PC-9 (cell line): Measurements from ENCODE around the gene ATG2A. TPM values are rescaled to one million over a fixed set of nuclear protein-coding genes. Genes with fewer than 3 reads are reported as not detected.

Experiments used
- BruUV-seq: library from RNA; stranded (reverse); fragments of 400-500 nt; replicated peaks from 2 replicates; lab custom pipeline; 2021; lab: Mats Ljungman, UMichigan
- CTCF ChIA-PET: fragments of 300-600 bp; sonication (Branson Sonifier 250); formaldehyde crosslinking; loops from one replicate; lab custom pipeline; 2022; ENCODE audit warnings: antibody characterized with exemption; lab: Charles Lee
- POLR2A ChIA-PET: fragments of 300-600 bp; sonication (Branson Sonifier 250); formaldehyde crosslinking; loops from one replicate; lab custom pipeline; 2022; ENCODE audit warnings: antibody characterized with exemption; ENCODE audit not compliant: unreplicated experiment; lab: Charles Lee
- DNase-seq, 2 experiments: peaks; one replicate each; pipeline versions ENCODE4 v3.0.0 to v3.0.0-alpha.2; 2015 to 2022; ENCODE audit warnings: mixed read lengths in 1 of 2
- H2AFZ ChIP-seq: fragments of 200-600 bp; sonication (generic); 2 replicates; pipeline ENCODE4 v1.8.1; 2017; ENCODE audit warnings: antibody characterized with exemption
- H3F3A ChIP-seq: fragments of 200-600 bp; sonication (generic); 2 replicates; pipeline ENCODE4 v1.8.1; 2017; ENCODE audit warnings: antibody characterized with exemption, mild to moderate bottlenecking, low read depth; ENCODE audit not compliant: insufficient read depth
- H3K27ac ChIP-seq: fragments of 200-600 bp; sonication (generic); 2 replicates; pipeline ENCODE4 v1.6.1; 2016; ENCODE audit warnings: mixed run types
- H3K27me3 ChIP-seq: fragments of 200-600 bp; sonication (generic); 2 replicates; pipeline ENCODE4 v1.6.1; 2016; ENCODE audit warnings: low read depth, mixed run types; ENCODE audit not compliant: insufficient read depth
- H3K36me3 ChIP-seq: fragments of 200-600 bp; sonication (generic); 2 replicates; pipeline ENCODE4 v1.6.1; 2016; ENCODE audit warnings: low read depth, mixed run types
- H3K4me1 ChIP-seq: fragments of 200-600 bp; sonication (generic); replicated peaks from 2 replicates; pipeline ENCODE4 v1.6.1; 2016; ENCODE audit warnings: mixed run types; ENCODE audit not compliant: insufficient read depth
- H3K4me2 ChIP-seq: fragments of 200-600 bp; sonication (generic); 2 replicates; pipeline ENCODE4 v1.6.1; 2017; ENCODE audit warnings: mixed run types
- H3K4me3 ChIP-seq: fragments of 200-600 bp; sonication (generic); 2 replicates; pipeline ENCODE4 v1.6.1; 2016; ENCODE audit warnings: mixed run types
- H3K79me2 ChIP-seq: fragments of 200-600 bp; sonication (generic); 2 replicates; pipeline ENCODE4 v1.6.1; 2017; ENCODE audit warnings: low read depth, mixed run types
- H3K9me2 ChIP-seq: fragments of 200-600 bp; sonication (generic); 2 replicates; pipeline ENCODE4 v1.8.1; 2017; ENCODE audit warnings: mild to moderate bottlenecking; ENCODE audit not compliant: insufficient read depth
- H3K9me3 ChIP-seq: fragments of 200-600 bp; sonication (generic); 2 replicates; pipeline ENCODE4 v1.8.1; 2016; ENCODE audit warnings: low read depth; ENCODE audit not compliant: insufficient read depth
- H4K20me1 ChIP-seq: fragments of 200-600 bp; sonication (generic); 2 replicates; pipeline ENCODE4 v1.8.1; 2017; ENCODE audit not compliant: insufficient read depth
- CTCF ChIP-seq: fragments of 200-600 bp; sonication (generic); conservative IDR thresholded peaks from 2 replicates; pipeline ENCODE4 v1.6.1; 2017; ENCODE audit warnings: mixed run types, antibody characterized with exemption, mild to moderate bottlenecking, moderate library complexity
- EZH2 ChIP-seq: fragments of 200-600 bp; sonication (generic); IDR thresholded peaks from 2 replicates; pipeline ENCODE4 v1.8.0; 2017; ENCODE audit warnings: antibody characterized with exemption, low read depth
- intact Hi-C: fragments of 100-400 bp; cut with micrococcal nuclease; formaldehyde crosslinking; loops from one replicate; pipeline ENCODE4 v1.10.0; 2022; ENCODE audit not compliant: unreplicated experiment
- total RNA-seq: library from RNA; stranded (reverse); gene quantifications from 2 replicates; pipeline ENCODE4 v1.2.3, GENCODE V29; 2021

Gene ATG2A
- total RNA-seq, 1 experiment from 2014 or later = 48.2 TPM

GRCh38 chr11:64914123-64914522 lies 2.9 kb downstream of the ATG2A start:
- CTCF ChIA-PET = no interaction called here
- H3K27ac ChIP-seq = no peak overlapping the region

GRCh38 chr11:64913171-64913727 lies 3.8 kb downstream of the ATG2A start:
- CTCF ChIA-PET = no interaction called here
- no TSS peak for BruUV-seq
- Histone ChIP-seq H3K9me2 (no peaks in the 10 kb centered on the region), H3F3A (peaks cover 12% of the 10 kb centered on the region; the same call in 1 of the 2 replicates), H3K27ac (no peak overlapping the region), H3K36me3 (peaks cover 15% of the 10 kb centered on the region; the same call in 1 of the 2 replicates), H3K79me2 (peaks cover 20% of the 10 kb centered on the region), H2AFZ (no peak overlapping the region), H4K20me1 (no peaks in the 10 kb centered on the region), H3K27me3 (no peaks in the 10 kb centered on the region), H3K9me3 (no peaks in the 10 kb centered on the region), H3K4me3 (no peak overlapping the region), H3K4me1 (peaks cover 13% of the 10 kb centered on the region), H3K4me2 (no peak overlapping the region)
- DNase-seq = no peak
- TF ChIP-seq CTCF (no peak), EZH2 (no peak)
- intact Hi-C loops = no loop called here
- POLR2A ChIA-PET = no interaction called here

More at GRCh38 chr11:64914123-64914522, 2.9 kb downstream of the ATG2A start:
- Histone ChIP-seq H2AFZ (no peak overlapping the region), H4K20me1 (no peaks in the 10 kb centered on the region), H3K27me3 (no peaks in the 10 kb centered on the region), H3K9me2 (no peaks in the 10 kb centered on the region), H3F3A (peaks cover 14% of the 10 kb centered on the region; the same call in 1 of the 2 replicates), H3K36me3 (peaks cover 10% of the 10 kb centered on the region; the same call in 1 of the 2 replicates), H3K9me3 (no peaks in the 10 kb centered on the region), H3K4me2 (no peak overlapping the region), H3K4me3 (no peak overlapping the region), H3K4me1 (peaks cover 16% of the 10 kb centered on the region), H3K79me2 (peaks cover 20% of the 10 kb centered on the region)
- POLR2A ChIA-PET = interaction anchor here (0.6 kb wide), 1 partner anchor 19 kb away, joined by 3 read pairs; no protein-coding TSS in a partner anchor
- no peak for DNase-seq
- TF ChIP-seq CTCF (no peak), EZH2 (no peak)
- intact Hi-C loops = no loop called here
- BruUV-seq = no TSS peak

GRCh38 chr11:64911689-64912088 lies 5.3 kb downstream of the ATG2A start:
- ChIA-PET CTCF (no interaction called here), POLR2A (no interaction called here)
- Histone ChIP-seq H3K9me3 (no peaks in the 10 kb centered on the region), H3K4me2 (no peak overlapping the region), H3K9me2 (no peaks in the 10 kb centered on the region), H3K4me1 (peaks cover 6% of the 10 kb centered on the region), H4K20me1 (no peaks in the 10 kb centered on the region), H3K36me3 (peaks cover 22% of the 10 kb centered on the region; the same call in 1 of the 2 replicates), H2AFZ (no peak overlapping the region), H3K79me2 (peaks cover 19% of the 10 kb centered on the region), H3K4me3 (no peak overlapping the region), H3K27ac (no peak overlapping the region), H3F3A (0 out of 2 replicates have a peak, but pooled peaks cover 3% of the 10 kb centered on the region), H3K27me3 (no peaks in the 10 kb centered on the region)
- intact Hi-C loops = no loop called here
- TF ChIP-seq CTCF (no peak), EZH2 (no peak)
- no peak for DNase-seq
- no TSS peak for BruUV-seq
